ENCODE results near the gene ZDHHC1.

ZDHHC1 gene, protein sequence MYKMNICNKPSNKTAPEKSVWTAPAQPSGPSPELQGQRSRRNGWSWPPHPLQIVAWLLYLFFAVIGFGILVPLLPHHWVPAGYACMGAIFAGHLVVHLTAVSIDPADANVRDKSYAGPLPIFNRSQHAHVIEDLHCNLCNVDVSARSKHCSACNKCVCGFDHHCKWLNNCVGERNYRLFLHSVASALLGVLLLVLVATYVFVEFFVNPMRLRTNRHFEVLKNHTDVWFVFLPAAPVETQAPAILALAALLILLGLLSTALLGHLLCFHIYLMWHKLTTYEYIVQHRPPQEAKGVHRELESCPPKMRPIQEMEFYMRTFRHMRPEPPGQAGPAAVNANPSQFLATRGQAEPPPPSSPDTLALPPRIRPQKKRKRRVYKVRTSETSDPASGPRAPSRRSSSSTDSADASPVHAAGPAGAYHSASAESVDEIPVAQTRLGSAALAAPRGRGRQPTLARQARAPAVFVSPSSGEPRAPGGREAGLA

DNA sequence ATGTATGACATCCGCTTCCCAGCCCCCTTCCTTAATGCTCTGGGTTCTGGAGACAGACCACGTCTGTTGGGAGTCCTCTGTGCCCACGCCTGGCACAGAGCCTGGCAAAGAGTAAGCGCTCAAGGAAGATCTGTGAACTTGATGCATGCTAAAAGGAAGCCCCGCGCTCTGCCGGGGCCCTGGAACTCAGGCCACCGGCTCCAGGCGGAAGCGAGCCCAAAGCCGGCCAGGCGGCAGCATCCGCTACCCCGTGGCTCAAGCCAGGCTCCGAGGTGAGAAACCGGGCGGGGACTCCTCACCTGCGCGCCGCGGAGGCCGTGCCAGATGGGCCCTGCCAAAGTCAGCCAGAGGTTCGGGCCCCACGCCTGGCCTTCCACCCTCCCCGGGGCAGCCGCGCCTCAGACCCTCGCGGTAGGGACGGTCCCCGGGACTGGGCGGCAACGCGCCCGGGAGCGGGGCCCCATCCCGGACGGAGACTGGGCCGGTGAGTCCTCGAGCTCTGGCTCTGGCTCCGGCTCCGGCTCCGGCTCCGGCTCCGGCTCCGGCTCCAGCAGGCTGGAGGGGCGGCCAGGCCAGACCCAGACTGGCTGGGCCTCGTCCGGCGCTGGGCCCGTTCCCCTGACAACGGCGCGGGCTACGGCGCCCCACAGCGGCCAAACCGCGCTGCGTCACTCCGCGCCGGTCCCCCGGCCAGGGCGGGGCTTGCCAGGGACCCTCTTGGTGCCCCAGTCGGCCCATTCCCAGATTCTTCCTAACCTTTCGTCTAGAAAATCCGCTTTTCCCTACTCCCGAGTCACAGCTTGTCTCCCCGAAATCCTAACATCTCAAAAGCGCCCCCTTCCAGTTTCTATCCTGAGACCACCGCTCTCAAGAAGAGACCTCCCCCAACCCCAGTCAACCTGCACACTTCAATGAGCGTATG, at the start of gene ZDHHC1:
TSS of gene ZDHHC1 (minus strand) at position 606 of the 922 bp plus-strand sequence. CDS start 8,702 bp downstream, outside the sequence.
- peak; percentile 24 for DNase-seq (ENCODE audit: low read depth)

GRCh38 chr16:67464565-67464964, 48.3 kb upstream of the ZDHHC1 start:
- DNase-seq (ENCODE audit: low read depth), result no peak

GRCh38 chr16:67463691-67464090, 47.4 kb upstream of the ZDHHC1 start:
- DNase-seq (ENCODE audit: low read depth), result no peak

DNA sequence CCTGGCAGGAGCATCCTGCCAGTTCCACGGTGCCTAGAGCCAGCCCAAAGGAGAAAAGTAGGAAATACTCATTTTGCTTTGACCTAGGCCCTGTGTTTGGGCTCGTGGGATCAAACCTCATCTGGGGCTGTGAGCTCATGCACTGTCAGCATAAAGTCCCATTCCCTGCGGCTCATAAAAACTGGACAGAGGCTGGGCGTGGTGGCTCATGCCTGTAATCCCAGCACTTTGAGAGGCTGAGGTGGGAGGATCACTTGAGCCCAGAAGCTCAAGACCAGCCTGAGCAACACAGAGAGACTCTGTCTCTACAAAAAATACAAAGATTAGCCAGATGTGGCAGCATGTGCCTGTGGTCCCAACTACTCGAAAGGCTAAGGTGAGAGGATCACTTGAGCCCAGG, 46.8 kb upstream of the ZDHHC1 start:
- no peak for DNase-seq (ENCODE audit: low read depth)

DNA sequence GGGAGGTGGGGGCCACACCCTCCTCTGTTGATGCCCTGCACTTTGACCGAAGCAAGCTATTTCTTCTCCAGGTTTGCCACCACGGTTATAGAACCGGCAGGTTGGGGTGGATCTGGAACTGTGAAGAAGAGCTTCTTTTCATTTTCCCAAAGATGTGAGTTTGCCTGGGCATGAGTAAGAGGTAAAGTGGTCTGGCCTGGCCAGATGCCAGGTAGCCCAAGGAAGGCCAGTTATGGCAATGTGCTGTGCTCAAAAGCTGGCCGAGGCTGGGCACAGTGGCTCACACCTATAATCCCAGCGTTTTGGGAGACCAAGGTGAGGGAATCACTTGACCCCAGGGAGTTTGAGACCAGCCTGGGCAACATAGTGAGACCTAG, 46.0 kb upstream of the ZDHHC1 start:
- DNase-seq (ENCODE audit: low read depth), result no peak

GRCh38 chr16:67461600-67462278, 45.5 kb upstream of the ZDHHC1 start:
- no peak for DNase-seq (ENCODE audit: low read depth)

DNA sequence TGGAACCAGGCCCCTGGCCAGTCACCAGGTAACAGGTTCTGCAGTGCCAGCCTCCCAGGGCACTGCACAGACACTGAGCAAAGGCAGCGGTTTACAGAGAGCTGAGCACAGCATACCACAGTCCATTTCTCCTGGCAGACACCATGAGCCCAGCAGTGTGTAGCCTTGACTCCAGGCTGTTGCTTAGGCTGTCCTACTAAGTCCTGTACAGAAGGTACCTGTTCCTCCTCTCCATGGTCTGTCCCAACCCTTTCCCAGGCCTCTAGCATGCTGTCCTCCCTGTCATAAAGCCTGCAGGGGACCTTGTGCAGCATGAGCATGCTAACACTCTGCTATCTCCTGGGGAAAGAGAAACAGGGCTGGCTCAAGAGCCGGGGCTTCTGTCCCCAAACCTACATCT, 44.7 kb upstream of the ZDHHC1 start:
- no peak for DNase-seq (ENCODE audit: low read depth)

GRCh38 chr16:67460168-67460567, 43.9 kb upstream of the ZDHHC1 start:
- no peak for DNase-seq (ENCODE audit: low read depth)

DNA sequence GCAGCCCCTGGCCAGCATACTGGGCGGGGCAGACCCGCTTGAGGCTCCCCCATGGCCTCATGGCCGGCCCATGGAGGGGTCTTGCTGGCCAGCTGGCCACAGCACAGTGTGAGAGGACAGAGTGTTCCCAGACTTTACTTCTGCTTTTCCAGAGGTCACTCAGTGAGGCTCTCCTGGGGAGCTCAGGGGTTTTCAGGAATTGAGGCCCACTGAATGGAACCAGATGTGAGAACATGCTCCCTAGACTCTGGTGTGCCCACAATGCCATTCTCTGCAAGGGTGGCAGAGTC, 43.5 kb upstream of the ZDHHC1 start:
- DNase-seq (ENCODE audit: low read depth), result no peak

DNA sequence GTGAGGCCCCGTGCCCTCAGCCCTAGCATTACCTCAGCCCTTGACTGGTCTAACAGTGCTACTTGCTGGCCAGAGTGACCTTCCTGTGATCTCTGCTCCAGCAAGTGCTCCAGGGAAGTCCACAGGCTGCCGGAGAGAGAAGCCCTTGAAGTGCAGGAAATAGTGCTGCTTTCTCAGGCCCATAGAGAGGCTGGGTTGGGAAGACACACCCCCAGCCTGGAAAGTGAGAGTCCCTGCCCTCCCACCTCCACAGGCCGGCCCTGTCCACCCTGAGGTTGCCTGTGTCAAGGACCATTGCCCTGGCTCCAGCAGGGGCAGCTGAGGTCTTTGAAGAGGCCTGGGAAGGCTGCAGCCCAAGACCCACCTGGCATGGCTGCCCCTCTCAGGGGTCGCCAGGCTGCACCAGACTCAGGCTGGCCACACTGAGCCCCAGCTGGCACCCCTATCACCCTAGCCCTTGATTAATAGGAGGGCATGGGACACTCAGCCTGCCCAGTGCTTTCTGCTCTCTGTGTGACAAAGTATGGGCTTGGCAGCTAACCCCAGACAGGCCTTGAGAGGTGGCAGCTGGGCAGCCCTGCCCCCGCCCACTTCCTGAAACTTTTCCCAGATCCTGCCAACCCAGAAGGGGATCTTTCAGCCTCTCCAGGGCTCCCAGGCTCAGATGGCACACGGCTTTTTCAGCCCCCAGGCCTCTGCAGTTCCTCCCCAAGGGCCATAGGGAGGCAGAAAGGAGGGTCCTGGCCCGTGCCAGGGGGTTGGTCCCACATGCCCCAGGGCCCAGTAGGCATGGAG, 43.0 kb upstream of the ZDHHC1 start:
- DNase-seq (ENCODE audit: low read depth), result no peak

DNA sequence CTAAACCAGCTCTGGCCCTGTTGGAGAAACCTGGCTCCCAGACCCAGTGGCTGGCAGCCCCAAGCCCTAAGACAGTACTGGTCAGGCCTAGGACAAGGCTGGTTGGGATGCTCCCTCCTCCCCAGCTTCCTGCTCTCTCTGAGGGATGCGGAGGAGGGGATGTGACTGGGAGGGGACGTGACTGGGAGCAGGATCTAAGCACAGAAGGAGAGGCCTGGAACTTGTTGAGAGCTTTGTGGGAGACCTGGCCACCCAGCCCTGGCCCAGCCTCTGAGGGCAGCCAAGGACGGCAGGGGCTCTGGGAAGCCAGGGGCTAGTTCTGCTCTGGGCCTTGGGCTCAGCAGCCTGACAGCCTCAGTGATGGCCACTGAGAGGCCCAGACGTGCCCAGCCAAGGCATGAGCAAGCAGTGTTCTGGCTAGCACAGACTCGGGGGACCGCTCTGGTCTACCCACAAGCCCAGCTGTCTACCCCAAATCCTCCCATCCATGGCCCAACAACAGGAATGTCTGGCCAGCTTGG, 41.9 kb upstream of the ZDHHC1 start:
- no peak for DNase-seq (ENCODE audit: low read depth)

GRCh38 chr16:67457611-67458010, 41.3 kb upstream of the ZDHHC1 start:
- DNase-seq (ENCODE audit: low read depth), result no peak

GRCh38 chr16:67456391-67457081, 40.3 kb upstream of the ZDHHC1 start:
- DNase-seq (ENCODE audit: low read depth), result no peak

GRCh38 chr16:67454852-67455251, 38.6 kb upstream of the ZDHHC1 start:
- no peak for DNase-seq (ENCODE audit: low read depth)

GRCh38 chr16:67454104-67454503, 37.8 kb upstream of the ZDHHC1 start:
- no peak for DNase-seq (ENCODE audit: low read depth)

- no peak for DNase-seq (ENCODE audit: low read depth)
These were observed 35.6 kb upstream of the ZDHHC1 start for GRCh38 chr16:67451704-67452435.

DNA sequence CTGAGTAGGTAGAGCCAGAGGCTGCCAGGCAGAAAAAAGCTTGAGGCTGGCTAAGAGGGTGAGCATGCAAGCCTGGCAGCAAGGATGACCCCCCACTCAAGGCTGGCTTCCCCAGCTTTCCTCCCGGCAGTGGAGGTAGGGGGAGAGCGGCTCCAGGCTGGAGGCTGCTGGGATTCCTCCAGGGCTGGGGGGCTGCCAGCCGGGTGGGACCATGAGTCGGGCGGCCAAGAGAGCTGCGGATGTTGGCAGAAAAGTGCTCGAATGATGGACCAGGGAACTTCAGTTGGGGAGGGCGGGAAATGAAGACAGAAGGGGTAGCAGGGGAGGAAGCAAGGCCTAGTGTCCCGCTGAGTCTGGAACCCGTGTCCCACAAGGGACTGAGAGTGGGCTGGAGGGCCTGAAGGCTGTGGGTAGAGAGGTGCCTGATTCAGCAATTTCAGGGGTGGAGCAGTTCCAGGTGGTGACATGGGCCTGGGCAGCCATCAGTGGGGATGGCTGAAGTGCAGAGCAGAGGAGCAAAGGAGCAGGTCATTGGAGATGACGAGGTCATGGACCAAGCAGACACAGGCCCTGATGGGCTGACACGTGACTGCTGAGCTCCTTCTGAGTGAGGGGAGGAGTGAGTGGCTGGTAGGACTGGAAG, 34.9 kb upstream of the ZDHHC1 start:
- DNase-seq (ENCODE audit: low read depth), result no peak

GRCh38 chr16:67449739-67450138, 33.5 kb upstream of the ZDHHC1 start:
- no peak for DNase-seq (ENCODE audit: low read depth)

- DNase-seq (ENCODE audit: low read depth), result no peak
These were observed 33.1 kb upstream of the ZDHHC1 start for GRCh38 chr16:67449336-67449735.

DNA sequence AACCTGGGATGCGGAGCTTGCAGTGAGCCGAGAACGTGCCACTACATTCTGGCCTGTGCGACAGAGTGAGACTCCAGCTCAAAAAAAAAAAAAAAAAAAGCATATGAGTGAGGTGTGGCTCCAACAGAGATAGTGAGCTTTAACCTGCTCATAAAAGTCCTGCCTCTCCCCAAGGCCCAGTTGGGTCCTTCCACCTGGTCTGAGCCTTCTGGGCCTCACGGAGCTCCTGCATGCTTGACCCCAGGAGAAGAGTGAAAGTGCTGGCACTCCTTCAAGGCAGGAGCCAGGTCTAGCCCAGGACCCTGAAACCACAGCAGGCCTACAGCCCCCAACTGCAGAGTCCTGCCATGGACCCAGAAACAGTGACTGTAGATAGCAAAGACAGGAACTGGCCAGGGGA, 32.3 kb upstream of the ZDHHC1 start:
- DNase-seq (ENCODE audit: low read depth), result no peak
